Inferior parietal cortex (tissue), 1 donor: ENCODE measurements around the gene ABCC8.

Source experiments
- DNase-seq: peaks from one replicate; pipeline ENCODE4 v3.0.0-alpha.2; 2016; ENCODE audit errors: extremely low spot score

Gene ABCC8

GRCh38 chr11:17471501-17471900 lies 5.1 kb downstream of the ABCC8 start:
- DNase-seq, result no peak

- DNase-seq, result no peak
Measured at GRCh38 chr11:17469998-17470397, 6.6 kb downstream of the ABCC8 start.

GRCh38 chr11:17468122-17468521 lies 8.5 kb downstream of the ABCC8 start:
- DNase-seq, result no peak

GRCh38 chr11:17463546-17464174 lies 13.0 kb downstream of the ABCC8 start:
- no peak for DNase-seq

- no peak for DNase-seq
Measured at GRCh38 chr11:17462940-17463339, 13.7 kb downstream of the ABCC8 start.

- no peak for DNase-seq
Measured at GRCh38 chr11:17460406-17460805, 16.2 kb downstream of the ABCC8 start.

- DNase-seq, result no peak
Measured at GRCh38 chr11:17459236-17459896, 17.3 kb downstream of the ABCC8 start.

DNA sequence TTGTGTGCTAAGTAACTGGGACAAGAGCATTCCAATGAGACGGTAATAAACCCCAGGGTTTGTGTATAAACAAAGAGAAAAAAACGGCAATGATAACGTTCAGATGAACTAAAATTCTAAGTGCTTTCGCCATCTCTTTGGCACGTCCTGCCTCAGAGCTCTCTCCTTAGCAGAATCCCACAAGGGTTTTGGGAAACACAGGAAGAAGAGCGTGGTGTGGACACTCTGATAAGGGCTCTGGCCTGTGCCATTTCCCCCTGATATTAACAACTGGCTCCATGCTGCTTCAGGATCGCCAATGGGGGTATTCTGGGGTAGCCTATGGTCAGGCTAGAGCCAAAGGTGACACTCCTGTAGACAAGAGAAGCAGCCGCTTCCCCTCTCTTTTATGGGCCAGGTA lies 18.4 kb downstream of the ABCC8 start:
- no peak for DNase-seq

DNA sequence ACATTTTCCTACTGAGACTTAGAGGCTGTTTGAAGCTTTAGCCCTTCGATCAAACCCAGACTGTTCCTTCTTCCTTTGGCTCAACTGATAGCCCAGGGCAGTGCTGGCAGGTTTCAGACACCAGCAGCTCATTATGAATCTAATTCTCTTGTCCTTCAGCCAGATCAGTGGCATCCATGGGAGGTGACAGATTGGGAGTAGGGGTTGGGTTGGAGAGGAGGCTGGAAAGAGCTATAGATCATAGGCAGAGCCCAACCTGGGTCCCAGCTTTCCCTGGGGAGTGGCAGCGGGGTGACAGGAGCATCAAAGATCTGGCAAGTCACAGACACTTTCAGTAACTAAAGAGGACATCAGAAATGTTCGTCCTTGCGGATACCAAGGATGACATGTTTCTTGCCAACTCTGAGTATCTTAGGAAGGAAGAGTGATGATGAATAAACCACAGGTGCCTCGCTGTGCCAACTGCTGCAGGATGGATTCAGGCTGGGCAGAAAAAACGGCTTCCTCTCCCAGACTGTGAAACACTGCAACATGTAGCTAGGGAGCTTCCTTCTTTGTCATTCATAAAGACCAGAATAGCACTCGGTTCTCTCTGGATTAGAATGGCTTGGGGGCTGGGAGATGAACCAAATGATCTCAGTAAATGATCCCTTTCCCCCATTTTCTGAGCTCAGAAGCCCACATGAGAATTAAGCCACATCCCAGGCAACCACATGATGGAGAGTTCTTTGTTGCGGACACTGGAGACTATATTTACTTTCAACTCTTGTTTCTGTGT lies 19.1 kb downstream of the ABCC8 start:
- no peak for DNase-seq

DNA sequence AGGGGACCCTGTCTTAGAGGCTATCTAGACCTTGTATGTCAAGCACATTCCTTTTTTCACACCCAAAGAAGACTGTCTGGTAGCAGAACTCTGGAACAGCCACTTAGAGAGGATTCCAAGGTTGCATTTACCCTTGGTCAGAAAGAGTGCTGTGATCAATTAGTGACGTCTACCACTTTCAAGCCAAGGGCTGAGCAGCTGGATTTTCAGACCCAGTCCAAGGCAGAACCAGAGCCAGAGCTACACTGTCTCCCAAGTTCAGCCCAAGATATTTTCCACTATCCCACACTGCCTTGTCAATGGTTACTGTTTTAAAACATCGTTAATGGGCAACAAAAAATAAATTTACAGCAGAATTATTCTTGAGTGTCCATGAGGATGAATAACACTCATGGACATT lies 24.0 kb downstream of the ABCC8 start:
- no peak for DNase-seq

DNA sequence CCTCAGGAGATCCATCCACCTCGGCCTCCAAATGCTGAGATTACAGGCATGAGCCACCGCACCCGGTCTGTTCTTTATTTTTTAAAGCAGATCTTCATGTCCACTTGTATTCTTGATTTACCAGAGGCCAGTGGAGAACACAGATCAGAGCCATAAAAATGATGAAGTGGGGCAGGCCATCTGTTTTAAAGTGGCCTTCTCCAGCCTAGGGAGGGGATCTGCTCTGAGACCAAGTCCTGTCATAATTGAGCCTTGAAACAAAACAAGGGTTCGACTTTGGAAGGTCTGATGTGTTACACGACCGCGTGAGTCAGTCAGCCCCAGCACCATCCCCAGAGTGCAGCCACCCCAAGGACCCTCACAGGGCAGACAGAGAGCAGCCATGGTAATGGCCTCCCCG lies 27.5 kb downstream of the ABCC8 start:
- no peak for DNase-seq

- no peak for DNase-seq
Measured at GRCh38 chr11:17446482-17446881, 30.2 kb downstream of the ABCC8 start.

GRCh38 chr11:17445240-17445795 lies 31.3 kb downstream of the ABCC8 start:
- no peak for DNase-seq

DNA sequence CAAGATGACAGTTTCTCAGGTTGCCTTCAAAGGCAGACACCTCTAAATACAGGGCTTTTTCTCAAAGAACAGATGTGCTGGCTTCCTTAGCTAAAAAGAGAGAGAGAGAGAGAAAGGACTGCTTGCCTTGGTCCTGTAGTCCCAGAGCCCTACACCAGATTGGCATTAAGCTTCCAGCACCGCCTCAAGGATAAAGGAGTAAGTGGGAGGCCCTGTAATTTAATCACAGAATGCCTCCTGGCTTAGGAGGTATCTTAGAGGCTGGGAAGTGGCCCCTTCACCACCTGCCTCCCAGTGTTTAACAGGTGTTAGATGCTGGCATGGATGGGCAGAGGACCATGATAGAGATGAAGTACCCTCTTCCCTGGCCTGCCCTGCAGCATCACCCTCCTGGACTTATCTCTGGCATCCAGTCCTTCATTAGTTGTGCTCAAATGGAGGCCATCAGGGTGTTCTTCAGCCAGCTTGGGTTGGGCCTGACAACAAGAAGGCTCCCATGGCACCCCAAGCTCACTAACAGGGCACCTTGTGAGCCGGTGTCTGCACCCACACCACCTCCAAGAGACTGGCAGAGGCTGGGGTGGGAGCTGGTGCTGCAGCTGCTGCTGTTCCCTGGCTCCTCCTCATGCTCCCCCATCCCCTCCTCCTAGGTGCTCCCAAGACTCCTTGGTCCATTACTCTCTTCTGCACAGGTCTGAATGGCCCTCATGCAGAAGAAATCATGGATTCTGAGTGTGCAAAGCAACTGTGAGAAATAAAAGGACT lies 32.5 kb downstream of the ABCC8 start:
- no peak for DNase-seq

DNA sequence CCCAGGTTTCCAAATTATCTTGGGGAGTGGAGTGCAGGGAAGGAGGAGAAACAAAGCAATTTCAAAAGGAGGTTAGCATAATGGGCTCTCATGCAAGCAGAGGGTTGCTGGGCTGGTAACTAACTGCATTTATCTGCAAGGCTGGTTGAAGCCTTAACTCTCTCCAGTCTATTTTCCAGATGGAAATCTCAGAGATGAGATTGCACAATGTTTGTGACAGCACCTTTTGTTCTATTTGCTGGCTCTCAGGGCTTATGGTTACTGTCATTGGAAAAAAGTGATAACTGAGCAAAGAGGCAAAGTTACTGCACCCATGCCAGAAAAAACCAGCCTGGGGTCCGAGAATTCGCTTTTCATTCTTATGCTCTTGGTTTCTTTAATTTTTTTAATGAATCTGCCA lies 33.2 kb downstream of the ABCC8 start:
- DNase-seq, result no peak

DNA sequence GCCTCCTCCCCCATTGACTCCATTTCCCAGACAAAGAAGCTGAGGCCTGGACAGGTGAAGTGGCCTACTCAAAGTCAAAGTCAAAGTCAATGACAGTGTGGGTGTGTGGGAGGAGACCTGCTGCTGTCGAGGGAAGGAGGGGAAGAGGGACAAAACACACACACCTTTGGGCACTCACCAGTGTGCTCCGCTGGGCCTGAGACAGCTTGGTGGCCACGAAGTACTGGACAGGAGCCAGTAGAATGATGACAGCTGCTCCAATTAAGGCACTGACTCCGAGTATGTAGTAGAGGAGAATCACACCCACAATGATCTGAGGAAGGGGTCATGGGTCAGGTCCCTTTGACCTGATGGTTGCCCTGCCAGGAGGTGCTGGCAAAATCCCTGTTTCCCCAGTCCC lies 33.6 kb downstream of the ABCC8 start:
- no peak for DNase-seq

- no peak for DNase-seq
Measured at GRCh38 chr11:17439316-17439782, 37.3 kb downstream of the ABCC8 start.

GRCh38 chr11:17437366-17437765 lies 39.3 kb downstream of the ABCC8 start:
- no peak for DNase-seq

GRCh38 chr11:17434108-17434507 lies 42.5 kb downstream of the ABCC8 start:
- DNase-seq, result no peak

GRCh38 chr11:17432002-17432401 lies 44.6 kb downstream of the ABCC8 start:
- DNase-seq, result no peak

GRCh38 chr11:17431139-17431538 lies 45.5 kb downstream of the ABCC8 start:
- DNase-seq, result no peak

DNA sequence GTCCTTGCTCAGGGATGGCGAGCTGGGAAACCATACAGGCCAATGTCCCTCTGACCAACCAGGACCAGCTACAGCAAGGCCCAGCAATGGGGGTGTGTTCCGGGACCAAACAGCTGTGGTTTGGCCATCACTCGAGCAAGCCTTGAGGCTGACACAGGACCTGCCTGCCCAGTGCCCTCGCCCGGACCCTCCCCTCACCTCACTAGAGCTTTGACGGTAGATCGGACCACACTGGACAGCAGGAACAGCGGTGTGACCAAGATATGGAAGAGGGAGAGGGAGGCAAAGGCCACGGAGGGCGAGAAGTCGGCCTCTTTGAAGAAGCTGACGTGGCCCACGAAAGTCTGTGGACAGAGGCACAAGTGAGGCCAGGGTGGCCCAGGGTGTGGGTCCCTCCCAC lies 46.0 kb downstream of the ABCC8 start:
- DNase-seq, result no peak
